Effector CD8-positive, alpha-beta T cell (primary cell): ENCODE results near the gene XPC.
A peak's percentile ranks its signal among the peaks of the same experiment; 100 is the strongest.

Experiments
- DNase-seq: peaks from one replicate; lab custom pipeline; 2025; lab: John Stamatoyannopoulos, UW

The XPC gene

DNA sequence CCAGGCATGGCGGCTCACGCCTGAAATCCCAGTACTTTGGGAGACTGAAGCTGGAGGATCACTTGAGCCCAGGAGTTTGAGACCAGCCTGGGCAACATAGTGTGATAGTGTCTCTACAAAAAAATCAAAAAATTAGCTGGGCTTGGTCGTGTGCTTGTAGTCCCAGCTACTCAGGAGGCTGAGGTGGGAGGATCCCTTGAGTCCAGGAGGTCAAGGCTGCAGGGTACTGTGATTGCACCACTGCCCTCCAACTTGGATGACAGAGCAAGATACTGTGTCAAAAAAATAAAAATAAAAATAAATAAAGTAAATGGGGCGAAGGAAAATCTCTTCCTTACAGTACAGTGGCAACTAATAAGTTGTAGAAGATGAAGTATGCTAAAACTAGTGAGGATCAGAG is 29.8 kb upstream of the XPC start:
- DNase-seq, result no peak

DNA sequence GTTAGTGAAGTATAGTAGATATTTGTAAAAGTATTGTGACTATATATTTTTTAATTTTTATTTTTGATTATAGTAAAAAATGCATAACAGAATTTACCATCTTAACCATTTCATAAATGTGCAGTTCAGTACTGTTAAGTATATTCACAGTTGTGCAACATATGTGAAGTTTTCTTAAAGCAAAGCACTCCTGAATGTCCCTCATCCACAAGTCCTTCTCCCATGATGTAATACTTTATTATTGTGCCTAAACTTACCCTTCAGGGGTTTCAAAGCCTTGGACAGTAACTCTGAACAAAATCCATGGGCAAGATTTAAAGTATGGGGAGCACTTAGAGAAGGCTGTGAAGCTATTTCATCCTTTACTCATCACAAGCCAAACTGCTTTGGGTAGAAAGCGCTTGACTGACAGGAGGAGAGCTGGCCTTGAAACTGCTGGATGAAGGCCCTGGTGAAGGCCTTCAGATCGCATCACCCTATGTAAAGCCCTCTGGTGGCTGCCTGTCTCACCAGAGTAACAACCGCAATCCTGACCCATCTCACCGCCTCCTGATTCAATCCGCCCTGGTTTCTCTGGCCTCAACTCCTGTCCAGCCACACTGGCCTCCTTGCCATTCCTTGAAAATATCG is 28.3 kb upstream of the XPC start:
- no peak for DNase-seq

DNA sequence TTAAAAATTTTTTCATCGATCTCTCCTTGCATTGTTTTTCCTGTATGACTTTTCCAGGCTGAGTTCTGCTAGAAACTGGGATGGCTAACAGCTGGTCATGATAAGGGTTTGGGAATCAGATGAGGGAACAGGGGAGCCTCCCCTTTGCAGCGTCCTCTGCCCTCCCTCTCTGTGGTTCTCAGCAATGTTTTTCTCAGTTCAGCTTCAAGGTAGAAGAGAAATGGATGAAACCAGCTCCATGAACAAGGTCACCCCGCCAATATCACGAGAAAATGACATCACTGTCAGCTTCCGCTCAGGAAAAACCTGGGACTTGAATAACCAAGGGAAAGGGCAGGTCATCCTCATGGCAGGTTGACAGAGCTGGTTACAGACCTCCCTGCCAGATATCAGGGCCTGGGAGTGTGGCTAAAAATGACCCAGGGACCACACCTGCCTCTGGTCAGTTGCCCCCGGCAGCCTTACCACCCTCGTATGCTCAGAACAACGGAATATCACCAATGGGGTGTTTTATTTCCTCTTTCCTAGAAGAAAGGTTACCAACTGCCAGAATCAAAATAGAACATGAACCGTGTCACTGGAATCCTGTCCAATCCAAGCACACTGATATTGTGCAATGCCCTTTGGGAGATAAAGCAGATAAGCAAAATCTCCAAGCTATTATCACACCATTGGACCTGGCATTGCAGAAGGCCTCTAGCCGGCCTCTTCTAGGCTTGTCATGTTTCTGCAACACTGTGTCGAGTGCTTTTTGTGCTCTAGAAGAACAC is 26.3 kb upstream of the XPC start:
- no peak for DNase-seq

DNA sequence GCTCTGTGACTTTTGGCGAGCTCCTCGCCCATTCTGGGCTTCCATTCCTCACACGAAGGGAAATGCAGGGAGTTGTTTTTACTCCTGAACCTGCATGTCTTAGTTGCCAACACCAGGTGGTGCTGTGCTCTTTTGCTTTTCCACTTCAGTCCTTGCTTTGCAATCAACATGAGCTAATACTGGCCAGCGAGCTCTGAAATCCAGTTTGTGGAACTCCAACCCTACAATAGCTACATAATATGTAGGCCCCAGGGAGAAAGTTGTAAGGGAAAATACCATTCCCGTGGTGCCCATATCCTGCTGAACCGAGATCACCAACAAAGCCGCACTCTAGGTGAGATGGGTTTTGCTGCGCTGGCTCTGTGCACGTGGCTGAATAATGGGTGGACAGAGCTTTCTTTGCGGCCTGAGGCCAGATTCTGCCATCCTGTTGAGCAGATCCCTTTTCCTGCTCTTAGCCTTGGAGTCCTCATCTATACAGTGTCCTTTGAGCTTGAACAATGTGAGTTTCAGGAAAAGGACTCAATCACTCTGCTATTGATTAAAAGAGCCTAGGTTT is 25.2 kb upstream of the XPC start:
- peak; percentile 3 for DNase-seq

DNA sequence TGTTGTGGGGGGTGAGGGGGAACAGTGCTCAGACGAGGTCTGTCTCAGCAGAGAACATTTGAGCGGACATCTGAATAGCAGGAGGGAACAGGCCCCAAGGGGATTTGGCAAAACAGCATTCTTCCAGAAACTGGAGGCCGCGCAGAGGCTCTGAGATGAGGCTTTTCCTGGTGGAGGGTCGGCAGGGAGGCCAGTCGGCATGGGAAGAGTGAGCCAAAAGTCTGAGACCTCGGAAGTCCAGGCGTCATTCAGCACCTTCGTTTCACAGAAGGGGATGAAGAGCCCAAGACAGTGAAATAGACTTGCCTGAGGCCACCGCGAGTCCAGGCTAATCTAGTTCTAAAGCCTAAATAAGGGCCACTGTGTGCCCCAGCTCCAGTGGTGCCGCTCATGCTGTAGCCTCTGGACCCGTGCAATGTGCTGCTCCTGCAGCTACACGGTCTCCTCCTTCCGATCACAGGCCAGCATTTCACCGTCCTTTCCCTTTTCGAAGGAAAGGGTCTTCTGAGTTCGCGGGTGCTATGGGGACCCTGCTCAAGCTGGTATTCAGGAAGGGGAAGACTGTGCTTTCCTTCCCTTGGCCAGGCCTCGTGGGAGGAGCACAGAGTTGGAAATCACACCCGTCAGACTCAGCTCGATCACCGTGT is 24.6 kb upstream of the XPC start:
- DNase-seq, result no peak

DNA sequence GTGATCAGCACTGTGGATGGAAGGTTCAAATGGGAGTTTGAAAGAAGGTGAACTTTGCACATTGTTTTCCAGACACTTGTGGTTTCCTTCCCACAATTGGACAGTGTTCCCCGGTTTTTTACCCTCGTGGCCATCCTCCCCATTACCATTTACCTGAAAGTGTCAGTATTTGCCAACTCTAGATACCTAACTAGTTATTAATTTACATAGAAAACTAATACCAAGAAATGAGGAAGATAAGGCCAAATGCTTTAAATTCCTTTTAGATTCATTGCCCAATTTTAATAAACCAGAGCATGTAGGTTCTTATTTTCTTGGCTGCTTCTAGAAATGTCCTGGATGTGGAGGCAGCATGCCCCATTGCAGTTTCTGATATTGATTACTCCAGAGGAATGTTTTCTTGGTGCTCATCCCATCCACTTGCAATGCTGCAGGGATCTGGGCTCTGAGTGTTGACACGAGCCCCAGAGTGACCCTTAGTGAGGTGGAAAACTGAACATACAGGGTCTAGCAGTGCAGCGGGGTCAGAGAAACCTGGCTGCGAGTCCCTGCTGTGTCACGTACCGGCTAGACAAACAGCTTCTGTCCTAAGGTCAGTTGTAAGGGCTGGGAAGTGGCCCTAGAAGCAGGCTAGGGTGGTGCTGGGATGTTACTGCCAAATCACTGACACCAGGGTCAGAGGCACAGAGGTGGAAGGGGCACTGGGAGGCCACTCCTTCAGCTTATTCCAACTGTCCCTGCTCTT is 23.7 kb upstream of the XPC start:
- DNase-seq, result no peak

DNA sequence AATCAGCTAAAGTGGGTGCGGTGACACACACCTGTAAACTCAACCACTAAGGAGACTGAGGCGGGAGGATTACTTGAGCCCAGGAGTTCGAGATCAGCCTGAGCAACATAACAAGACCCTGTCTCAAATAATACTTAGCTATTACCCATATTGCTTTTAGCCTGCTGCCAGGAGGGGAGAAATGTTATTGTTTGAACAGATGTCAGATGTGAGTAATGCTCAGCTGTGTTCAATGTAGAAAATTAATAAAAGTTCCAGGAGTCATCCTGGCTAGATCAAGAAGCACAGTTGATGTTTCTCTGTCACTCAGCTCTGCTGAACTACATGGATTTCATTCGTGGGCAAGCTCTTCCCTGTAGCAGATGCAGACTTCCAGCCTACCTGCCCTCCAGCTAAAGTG is 22.4 kb upstream of the XPC start:
- no peak for DNase-seq

DNA sequence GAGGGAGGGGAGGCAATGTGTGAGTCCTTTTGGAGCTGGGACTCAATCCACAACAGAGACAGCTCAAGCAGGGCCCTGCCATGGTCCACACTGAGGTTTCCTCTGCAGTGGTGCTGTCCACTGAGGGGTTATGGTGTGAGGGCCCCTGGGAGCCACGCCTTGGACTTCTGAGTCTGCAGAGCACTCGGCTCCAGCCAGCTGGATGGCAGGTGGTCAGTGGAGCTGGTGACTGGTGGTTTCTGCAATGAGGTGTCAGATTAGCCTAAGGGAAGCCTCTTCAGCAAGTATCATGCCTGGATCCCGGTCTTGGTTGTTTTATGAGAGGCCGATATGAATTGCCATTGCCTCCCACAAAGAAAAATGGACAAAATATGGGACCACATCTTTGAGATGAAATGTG is 21.9 kb upstream of the XPC start:
- no peak for DNase-seq

DNA sequence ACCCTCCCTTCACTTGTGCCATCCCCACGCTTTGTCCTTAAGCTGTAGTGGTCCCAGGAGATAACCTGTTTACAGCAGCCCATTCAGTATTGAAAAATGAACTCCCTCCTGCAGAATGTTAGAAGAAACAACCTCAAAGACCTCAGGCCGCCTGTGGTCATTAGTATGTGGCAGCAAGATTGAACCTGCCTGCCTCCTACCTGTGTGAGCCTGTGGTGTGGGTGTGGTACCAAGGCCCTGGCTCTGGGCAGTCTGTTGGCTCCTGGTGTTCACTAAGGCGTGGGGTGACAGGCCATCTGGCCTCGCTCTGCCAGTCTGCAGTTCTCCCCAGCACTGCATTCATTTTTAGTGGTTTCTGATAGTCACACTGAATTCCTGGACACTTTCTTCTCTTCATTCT is 21.2 kb upstream of the XPC start:
- no peak for DNase-seq

DNA sequence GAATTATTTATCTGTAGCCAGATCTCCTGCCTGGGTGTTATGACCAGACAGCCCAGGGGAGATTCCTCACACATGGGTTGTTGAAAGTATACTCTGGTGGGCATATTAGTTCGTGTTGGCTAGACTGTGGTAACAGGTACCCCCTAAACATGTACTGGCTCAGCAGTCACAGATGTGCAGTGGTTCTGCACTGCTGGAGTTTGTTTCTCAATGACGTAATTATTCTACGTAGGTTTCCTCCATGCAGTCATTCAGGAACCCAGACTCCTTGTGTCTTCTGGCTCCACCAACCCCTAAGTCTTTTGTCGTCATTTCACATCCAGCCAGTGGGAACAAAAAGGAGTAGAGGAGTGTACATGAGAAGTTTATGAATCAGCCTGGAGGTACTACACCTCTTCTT is 16.5 kb upstream of the XPC start:
- DNase-seq, result no peak

DNA sequence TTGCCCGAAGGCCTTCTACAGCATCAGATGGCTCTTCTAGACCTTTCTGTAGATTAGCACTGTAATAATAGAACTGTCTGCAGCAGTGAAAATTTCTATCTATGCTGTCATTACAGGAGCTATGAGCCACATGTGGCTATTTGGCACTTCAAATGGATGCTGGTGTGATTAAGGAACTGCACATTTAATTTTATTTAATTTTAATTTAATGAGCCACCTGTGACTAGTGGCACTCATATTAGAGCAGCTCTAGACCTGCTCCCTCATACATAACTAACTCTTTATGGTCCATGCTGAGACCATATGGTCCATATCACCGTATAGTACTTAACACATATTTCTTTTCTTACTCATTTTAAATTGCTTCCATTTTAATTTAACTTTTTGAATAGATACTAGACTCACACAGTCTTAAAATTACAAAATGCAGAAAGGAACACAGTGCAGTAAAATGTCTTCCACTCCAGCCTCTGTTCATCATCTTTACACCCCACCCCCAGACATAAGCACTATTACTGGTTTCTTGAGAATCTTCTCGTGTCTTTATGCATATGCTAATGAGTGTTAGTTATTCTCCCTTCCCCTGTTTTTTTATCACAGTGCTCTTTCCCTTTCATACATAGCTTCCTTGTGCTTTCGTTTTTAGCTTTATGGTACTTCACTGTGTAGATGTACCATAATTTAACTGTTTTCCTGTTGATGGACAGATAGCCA is 9.8 kb upstream of the XPC start:
- no peak for DNase-seq

DNA sequence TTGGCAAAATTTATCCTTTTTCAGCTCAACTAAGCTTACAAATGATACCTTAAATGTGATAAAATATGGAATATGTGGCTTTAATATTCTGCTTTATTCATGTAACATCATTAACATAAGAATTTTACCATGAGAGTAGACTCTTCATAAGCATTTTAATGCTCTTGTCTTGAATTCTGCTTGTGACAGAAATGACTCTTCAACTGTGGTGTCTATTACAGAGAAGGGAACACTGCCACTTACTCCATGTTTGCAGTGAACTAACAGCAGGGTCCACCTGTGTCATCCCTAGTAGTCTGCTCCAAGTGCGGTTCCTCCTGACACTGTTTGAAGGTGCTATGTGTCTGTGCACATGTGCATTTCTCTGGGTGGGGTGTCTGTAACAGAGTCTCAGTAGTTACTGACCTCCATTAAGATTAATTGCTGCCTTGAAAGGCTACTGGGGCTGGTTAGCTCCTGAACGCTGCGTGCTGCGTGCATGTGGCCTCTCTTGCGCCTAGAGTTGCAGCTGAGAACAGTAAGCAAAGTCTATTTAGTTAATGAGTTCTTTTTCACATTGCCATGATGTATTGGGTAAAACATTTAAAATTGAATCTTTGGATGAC is 8.6 kb upstream of the XPC start:
- no peak for DNase-seq

DNA sequence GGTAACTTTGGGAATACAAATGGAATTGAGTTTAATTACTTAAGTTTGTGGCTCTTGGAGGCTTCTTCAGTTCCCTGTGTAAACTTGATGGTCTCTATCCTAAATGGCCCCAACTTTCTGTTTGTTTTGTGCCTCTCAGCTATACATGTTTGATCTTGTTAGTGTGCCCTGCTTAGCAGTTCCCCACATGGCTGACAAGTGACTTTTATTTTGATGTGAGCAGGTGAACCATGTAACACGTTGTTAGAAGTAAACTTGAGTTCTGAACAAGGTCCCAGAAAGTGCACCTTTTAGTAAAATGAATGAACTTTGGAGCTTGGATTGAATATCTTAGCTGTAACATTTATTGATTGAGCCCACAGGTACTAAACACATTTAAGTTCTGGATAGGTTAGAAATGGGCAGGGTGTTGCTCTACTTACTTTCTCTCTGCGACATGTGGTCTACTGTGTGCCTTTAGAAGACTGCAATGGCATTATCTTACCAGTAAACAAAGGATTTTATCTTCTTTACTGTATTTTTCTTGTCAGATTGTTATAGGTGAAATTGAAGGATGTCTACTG is 4.7 kb upstream of the XPC start:
- no peak for DNase-seq

DNA sequence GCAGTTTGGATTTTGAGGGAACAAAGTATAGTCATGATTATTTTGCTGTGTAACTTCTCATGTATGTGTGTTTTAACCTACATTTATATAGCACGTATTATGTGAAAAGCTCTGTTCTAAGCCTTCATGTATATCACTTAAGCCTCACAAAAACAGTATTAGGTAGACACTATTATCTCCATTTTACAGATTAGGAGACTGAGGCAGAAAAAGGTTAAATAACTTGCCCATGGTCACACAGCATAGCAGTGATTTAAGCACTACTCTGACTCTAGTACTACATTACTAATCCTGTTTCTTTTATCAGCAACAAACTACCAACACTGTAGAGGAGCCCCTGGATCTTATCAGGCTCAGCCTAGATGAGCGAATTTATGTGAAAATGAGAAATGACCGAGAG is 2.9 kb upstream of the XPC start:
- no peak for DNase-seq

DNA sequence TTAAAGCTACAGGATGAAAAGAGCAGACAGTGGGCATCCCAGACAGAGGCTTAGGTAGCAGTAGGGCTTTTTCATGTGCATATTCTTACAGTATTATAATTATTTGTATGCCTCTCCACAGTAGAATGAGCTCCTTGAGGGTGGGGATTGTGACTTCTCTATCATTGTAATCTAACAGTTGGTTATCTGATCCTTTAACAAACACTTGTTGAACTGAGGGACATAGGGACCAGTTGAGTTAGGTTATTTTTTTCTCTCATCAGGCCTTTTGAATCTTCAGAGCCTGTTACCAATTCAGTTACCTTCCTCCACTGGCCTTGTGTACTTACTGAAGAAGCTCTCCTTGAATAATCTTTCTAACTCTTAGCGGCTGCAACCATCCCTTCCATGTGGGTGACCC is 1.4 kb upstream of the XPC start:
- no peak for DNase-seq

DNA sequence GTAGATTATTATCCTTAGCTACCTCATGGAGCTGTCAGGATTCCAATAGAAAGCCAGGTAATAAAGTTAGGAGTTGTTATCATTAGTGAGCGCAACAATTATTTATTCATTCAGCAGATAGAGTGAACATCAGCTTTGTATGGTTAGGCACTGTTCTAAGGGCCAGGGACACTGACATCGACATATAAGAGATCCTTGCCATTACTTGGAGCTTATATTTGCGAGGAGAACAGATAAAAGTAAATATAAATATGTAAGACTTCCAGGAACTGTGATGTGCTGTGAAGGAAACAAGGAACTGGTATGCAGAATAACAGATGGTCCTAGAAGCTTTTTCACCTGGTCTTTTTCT is 689 bp upstream of the XPC start:
- DNase-seq, result no peak

DNA sequence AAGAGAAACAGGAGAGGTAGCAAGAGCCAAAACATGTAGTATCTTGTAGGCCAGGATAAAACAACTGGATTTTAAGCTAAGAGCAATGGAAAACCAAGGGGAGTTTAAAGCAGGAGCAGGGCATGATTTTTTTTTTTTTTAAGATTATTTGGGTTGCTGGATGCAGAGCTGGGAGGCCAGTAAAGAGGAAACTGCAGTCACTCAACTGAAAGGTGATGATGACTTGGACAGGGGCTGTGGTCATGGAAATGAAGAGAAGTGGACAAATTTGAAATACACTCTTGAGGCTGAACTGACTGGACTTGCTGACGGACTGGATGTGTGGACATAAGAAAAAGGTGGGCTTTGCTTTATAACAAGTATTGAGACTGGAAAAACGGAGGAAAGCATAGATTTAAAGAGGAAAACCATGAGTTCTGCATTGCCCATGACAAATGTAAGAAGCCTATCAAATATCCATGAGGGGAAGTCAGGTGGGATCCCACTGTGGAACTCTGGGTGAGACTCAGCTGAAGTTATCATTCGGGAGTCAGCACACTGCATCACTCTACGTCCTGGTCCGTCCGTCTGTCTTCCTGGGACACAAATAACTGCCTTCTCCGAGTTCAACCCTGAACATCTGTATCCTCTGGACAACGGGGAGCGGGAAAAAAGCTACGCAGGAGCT is 688 bp downstream of the XPC start:
- DNase-seq, result no peak

DNA sequence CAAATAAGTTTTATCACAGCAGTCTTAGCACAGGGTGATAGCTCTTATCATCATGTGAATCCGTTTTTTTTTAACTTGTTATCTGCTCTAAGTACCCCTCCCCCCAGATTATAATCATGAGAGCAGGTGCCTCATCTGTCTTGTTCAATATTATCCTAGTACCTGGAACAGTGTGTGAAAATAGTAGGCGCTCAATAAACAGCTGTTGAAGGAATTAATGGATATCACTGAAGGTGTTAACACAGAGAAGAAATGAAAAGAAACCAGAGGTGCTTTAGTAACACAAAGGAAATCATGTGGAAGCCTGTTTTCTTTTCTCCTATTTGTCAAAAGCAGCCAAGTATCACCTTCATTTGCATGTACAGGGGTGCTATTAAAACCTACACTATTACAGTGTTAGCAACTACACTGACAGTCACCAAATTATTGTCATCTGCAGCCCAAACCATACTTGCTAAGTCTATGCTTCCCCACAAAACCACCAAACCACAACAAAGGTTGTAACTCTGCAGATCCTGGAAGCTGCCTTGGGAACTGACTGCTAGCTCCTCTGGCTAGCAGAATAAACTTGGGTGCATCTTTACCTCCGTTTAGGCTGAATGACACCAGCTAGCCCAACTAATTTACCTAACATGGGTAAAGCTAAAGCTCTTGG is 2.9 kb downstream of the XPC start:
- peak; percentile 32 for DNase-seq

DNA sequence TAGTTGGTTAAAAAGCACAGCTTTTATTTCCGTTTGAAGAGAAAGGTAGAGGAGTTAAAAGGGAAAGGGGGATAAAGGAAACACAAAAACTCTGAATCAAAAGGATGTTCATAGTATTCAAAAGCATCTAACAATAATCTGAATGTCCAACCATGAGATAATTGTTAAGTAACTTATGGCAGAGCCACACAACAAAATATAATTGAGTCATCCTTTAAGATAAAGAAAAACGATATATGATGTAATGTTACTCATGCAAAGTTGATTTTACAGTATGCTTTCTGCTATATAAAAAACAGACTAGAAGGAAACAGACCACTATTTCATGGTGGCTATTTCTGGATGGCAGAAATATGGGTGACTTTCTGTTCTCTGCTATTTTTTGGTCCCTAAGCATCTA is 3.9 kb downstream of the XPC start:
- no peak for DNase-seq

DNA sequence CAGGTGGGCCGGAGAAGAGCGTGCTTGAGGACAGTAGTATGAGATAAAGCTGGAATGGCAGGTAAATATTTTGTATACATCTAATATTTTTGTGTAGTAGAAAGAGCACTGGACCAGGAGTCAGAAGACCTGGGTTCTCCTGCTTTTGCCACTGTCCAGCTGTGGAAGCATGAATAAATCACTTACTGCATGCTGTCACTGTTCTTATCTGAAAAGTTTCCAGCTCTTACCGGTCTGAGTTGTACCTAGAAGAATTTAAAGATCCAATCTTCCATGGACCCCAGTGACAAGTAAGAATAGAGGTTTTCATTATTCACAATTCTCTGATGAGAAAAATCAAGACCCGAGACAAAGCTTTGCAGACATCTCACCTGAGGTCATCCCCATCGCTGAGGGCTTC is 5.9 kb downstream of the XPC start:
- DNase-seq, result no peak
